ENCODE measurements around the gene DAB2. TPM values are rescaled to one million over a fixed set of nuclear protein-coding genes. Genes with fewer than 3 reads are reported as not detected.
A peak's percentile ranks its signal among the peaks of the same experiment; 100 is the strongest.
"Not testable (repeated sequence)": the region's sequence is repeated elsewhere in the genome, so short reads cannot be mapped to it uniquely, and the experiment has no call there.

DAB2 gene
- total and polyA plus RNA-seq, 2 donors (not counting 1 experiment from before 2014, with no cell fraction given), result 217 to 538 TPM

DNA sequence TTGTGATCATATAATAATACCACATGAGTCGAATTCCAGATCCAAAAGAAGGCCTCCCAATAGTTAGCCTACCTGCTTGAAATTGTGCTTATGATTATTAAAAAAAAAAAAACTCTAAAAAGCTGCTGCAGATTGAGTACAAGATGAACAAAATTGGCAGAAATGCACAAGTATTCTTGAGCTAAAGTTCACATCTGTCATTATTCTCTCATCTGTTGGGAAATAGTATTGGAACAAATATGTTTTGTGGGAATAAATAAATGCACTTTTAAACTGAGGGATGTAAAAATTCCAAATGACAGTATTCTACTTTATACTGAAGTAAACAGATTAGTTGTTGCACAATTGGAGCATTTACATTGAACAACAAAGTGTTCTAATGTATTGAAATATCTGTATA, 15.7 kb downstream of the DAB2 start:
- Histone ChIP-seq H3K27me3 (ENCODE audit: control insufficient read depth, insufficient read depth, low read length) (no peaks in the 10 kb centered on the region), H3K4me3 (replicated peaks in 1 of 4; ENCODE audit: control extremely low read depth in 1 of 4, insufficient read depth in 1 of 4, low read depth in 3 of 4, low read length in 4 of 4) (no peak overlapping the region), H3K9ac (ENCODE audit: insufficient read depth, low read length) (no peak overlapping the region), H4K20me1 (ENCODE audit: control insufficient read depth, extremely low read depth, insufficient read depth, low read length) (peaks cover 9% of the 10 kb centered on the region), H3K9me3 (ENCODE audit: control insufficient read depth, insufficient read depth, low read depth, low read length) (no peaks in the 10 kb centered on the region), H3K79me2 (ENCODE audit: control insufficient read depth, insufficient read depth, low read length) (peaks cover 91% of the 10 kb centered on the region), H3K36me3 (ENCODE audit: control insufficient read depth, insufficient read depth, low read length) (peaks cover 13% of the 10 kb centered on the region), H2AFZ (ENCODE audit: low read length) (no peak overlapping the region), H3K4me1 (ENCODE audit: control insufficient read depth, extremely low read depth, insufficient read depth, low read length) (peaks cover 26% of the 10 kb centered on the region), H3K27ac (ENCODE audit: insufficient read depth, low read length) (no peak overlapping the region), H3K4me2 (ENCODE audit: extremely low read depth, insufficient read depth, low read length) (no peak overlapping the region)
- DNase-seq (ENCODE audit: low read depth in 2 of 2), result peak in 1 of 2 donors; percentile 28
- TF ChIP-seq CTCF (conservative IDR thresholded peaks at IDR 0.05 in 1 of 2, IDR thresholded peaks at IDR 0.05 in 1 of 2; ENCODE audit: low read depth in 1 of 2, low read length in 2 of 2) (no peak), EZH2 (IDR thresholded peaks at IDR 0.05; ENCODE audit: low read length, missing control alignments) (no peak)

DNA sequence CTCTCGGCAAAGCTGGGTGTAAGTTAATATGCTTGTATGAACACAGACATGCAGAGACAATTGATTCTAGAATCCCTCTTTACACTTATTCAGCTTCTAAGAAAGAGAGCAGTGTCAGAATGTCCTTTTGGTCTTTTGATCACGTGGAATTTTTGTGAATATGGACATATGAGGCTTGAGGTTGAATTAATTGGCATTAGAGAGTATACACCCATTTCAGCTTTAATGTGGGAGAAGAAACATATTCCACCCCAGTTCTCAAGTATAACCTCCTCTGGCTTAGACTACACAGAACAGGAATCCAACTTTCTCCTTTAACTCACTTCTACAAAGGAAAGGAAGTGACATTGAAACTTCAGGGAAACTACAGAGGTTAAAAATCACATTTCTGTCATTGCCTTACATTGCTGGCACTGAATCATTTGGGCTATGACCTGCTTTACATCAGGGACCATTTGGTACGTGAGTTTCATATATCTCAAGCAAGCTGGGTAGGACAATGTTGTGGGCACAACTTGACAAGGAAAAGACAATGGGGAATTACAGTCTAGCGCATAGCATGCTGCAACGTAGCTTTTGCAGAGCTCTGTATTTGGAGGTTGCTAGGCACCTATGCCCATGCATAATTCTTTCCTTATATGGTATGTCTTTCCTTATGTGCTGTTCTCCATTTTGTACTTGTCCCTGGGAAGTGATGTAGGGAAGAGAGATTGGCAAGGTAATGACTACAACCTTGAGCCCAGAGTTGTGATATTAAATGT, 19.5 kb downstream of the DAB2 start:
- H3K27ac ChIP-seq (ENCODE audit: insufficient read depth, low read length), result no peak overlapping the region
- H2AFZ ChIP-seq (ENCODE audit: low read length), result no peak overlapping the region
- H3K9ac ChIP-seq (ENCODE audit: insufficient read depth, low read length), result no peak overlapping the region
- TF ChIP-seq EZH2 (IDR thresholded peaks at IDR 0.05; ENCODE audit: low read length, missing control alignments) (no peak), CTCF (conservative IDR thresholded peaks at IDR 0.05 in 1 of 2, IDR thresholded peaks at IDR 0.05 in 1 of 2; ENCODE audit: low read depth in 1 of 2, low read length in 2 of 2) (no peak)
- peaks cover 4% of the 10 kb centered on the region for H4K20me1 ChIP-seq (ENCODE audit: control insufficient read depth, extremely low read depth, insufficient read depth, low read length)
- H3K4me2 ChIP-seq (ENCODE audit: extremely low read depth, insufficient read depth, low read length), result no peak overlapping the region
- no peak overlapping the region for H3K4me3 ChIP-seq (replicated peaks in 1 of 4; ENCODE audit: control extremely low read depth in 1 of 4, insufficient read depth in 1 of 4, low read depth in 3 of 4, low read length in 4 of 4)
- H3K27me3 ChIP-seq (ENCODE audit: control insufficient read depth, insufficient read depth, low read length), result no peaks in the 10 kb centered on the region
- peaks cover 23% of the 10 kb centered on the region for H3K4me1 ChIP-seq (ENCODE audit: control insufficient read depth, extremely low read depth, insufficient read depth, low read length)
- peaks cover 91% of the 10 kb centered on the region for H3K79me2 ChIP-seq (ENCODE audit: control insufficient read depth, insufficient read depth, low read length)
- no peaks in the 10 kb centered on the region for H3K9me3 ChIP-seq (ENCODE audit: control insufficient read depth, insufficient read depth, low read depth, low read length)
- H3K36me3 ChIP-seq (ENCODE audit: control insufficient read depth, insufficient read depth, low read length), result peaks cover 13% of the 10 kb centered on the region
- DNase-seq (ENCODE audit: low read depth in 2 of 2), result no peak

DNA sequence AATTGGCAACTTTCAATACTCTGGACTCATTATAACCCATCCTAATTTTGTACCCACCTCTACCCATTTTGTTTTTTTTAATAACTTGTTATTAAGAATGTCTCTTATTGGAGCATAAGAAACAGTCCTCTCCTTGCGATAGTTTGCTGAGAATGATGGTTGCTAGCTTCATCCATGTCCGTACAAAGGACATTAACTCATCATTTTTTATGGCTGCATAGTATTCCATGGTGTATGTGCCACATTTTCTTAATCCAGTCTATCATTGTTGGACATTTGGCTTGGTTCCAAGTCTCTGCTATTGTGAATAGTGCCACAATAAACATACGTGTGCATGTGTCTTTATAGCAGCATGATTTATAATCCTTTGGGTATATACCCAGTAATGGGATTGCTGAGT, 21.0 kb downstream of the DAB2 start:
- not testable (repeated sequence) for H3K4me3 ChIP-seq (replicated peaks in 1 of 4; ENCODE audit: control extremely low read depth in 1 of 4, insufficient read depth in 1 of 4, low read depth in 3 of 4, low read length in 4 of 4); H3K27me3 ChIP-seq (ENCODE audit: control insufficient read depth, insufficient read depth, low read length); H3K9ac ChIP-seq (ENCODE audit: insufficient read depth, low read length); DNase-seq (ENCODE audit: low read depth in 2 of 2); H3K4me2 ChIP-seq (ENCODE audit: extremely low read depth, insufficient read depth, low read length); H3K9me3 ChIP-seq (ENCODE audit: control insufficient read depth, insufficient read depth, low read depth, low read length); H2AFZ ChIP-seq (ENCODE audit: low read length); H4K20me1 ChIP-seq (ENCODE audit: control insufficient read depth, extremely low read depth, insufficient read depth, low read length); H3K27ac ChIP-seq (ENCODE audit: insufficient read depth, low read length)
- peaks cover 79% of the 10 kb centered on the region for H3K79me2 ChIP-seq (ENCODE audit: control insufficient read depth, insufficient read depth, low read length)
- H3K4me1 ChIP-seq (ENCODE audit: control insufficient read depth, extremely low read depth, insufficient read depth, low read length), result peaks cover 26% of the 10 kb centered on the region
- peaks cover 13% of the 10 kb centered on the region for H3K36me3 ChIP-seq (ENCODE audit: control insufficient read depth, insufficient read depth, low read length)

GRCh38 chr5:39402140-39402539, 22.6 kb downstream of the DAB2 start:
- H3K9ac ChIP-seq (ENCODE audit: insufficient read depth, low read length); H3K9me3 ChIP-seq (ENCODE audit: control insufficient read depth, insufficient read depth, low read depth, low read length); H3K36me3 ChIP-seq (ENCODE audit: control insufficient read depth, insufficient read depth, low read length); H3K4me2 ChIP-seq (ENCODE audit: extremely low read depth, insufficient read depth, low read length); H3K27ac ChIP-seq (ENCODE audit: insufficient read depth, low read length); H4K20me1 ChIP-seq (ENCODE audit: control insufficient read depth, extremely low read depth, insufficient read depth, low read length); H2AFZ ChIP-seq (ENCODE audit: low read length); H3K4me3 ChIP-seq (replicated peaks in 1 of 4; ENCODE audit: control extremely low read depth in 1 of 4, insufficient read depth in 1 of 4, low read depth in 3 of 4, low read length in 4 of 4); H3K27me3 ChIP-seq (ENCODE audit: control insufficient read depth, insufficient read depth, low read length): not testable (repeated sequence)
- peak in 1 of 2 donors; percentile 44 for DNase-seq (ENCODE audit: low read depth in 2 of 2)
- peaks cover 79% of the 10 kb centered on the region for H3K79me2 ChIP-seq (ENCODE audit: control insufficient read depth, insufficient read depth, low read length)
- H3K4me1 ChIP-seq (ENCODE audit: control insufficient read depth, extremely low read depth, insufficient read depth, low read length), result peaks cover 31% of the 10 kb centered on the region

All from fibroblast of lung (primary cell).